DMS79 (cell line): ENCODE data around the gene NAA60.

Experiments used
- DNase-seq: peaks from one replicate; lab custom pipeline; 2025; lab: John Stamatoyannopoulos, UW

NAA60 gene

GRCh38 chr16:3511286-3512180 is 68.1 kb downstream of the NAA60 start:
- DNase-seq: no peak

GRCh38 chr16:3513892-3514583 is 70.6 kb downstream of the NAA60 start:
- DNase-seq: no peak

- no peak for DNase-seq
Observed at GRCh38 chr16:3514621-3515020, 71.1 kb downstream of the NAA60 start.

- DNase-seq: no peak
Observed at GRCh38 chr16:3515897-3516296, 72.4 kb downstream of the NAA60 start.

GRCh38 chr16:3518292-3518985 is 75.0 kb downstream of the NAA60 start:
- DNase-seq: no peak

GRCh38 chr16:3518986-3519348 is 75.5 kb downstream of the NAA60 start:
- no peak for DNase-seq

- no peak for DNase-seq
Observed at GRCh38 chr16:3519581-3519980, 76.1 kb downstream of the NAA60 start.

GRCh38 chr16:3520413-3520812 is 76.9 kb downstream of the NAA60 start:
- DNase-seq: no peak

GRCh38 chr16:3520841-3521240 is 77.4 kb downstream of the NAA60 start:
- DNase-seq: no peak

- no peak for DNase-seq
Observed at GRCh38 chr16:3523281-3523680, 79.8 kb downstream of the NAA60 start.

GRCh38 chr16:3525951-3526350 is 82.5 kb downstream of the NAA60 start:
- DNase-seq: no peak

- peak; percentile 20 for DNase-seq
Observed at GRCh38 chr16:3527216-3527829, 83.8 kb downstream of the NAA60 start.

GRCh38 chr16:3528406-3528805 is 84.9 kb downstream of the NAA60 start:
- no peak for DNase-seq

- no peak for DNase-seq
Observed at GRCh38 chr16:3529175-3529574, 85.7 kb downstream of the NAA60 start.

GRCh38 chr16:3530371-3530914 is 87.0 kb downstream of the NAA60 start:
- DNase-seq: no peak

- no peak for DNase-seq
Observed at GRCh38 chr16:3532741-3533140, 89.3 kb downstream of the NAA60 start.

GRCh38 chr16:3534126-3534525 is 90.6 kb downstream of the NAA60 start:
- DNase-seq: no peak

GRCh38 chr16:3536271-3536731 is 92.8 kb downstream of the NAA60 start:
- DNase-seq: no peak
